Breast epithelium (tissue), 3 donors: ENCODE measurements around the gene DENND2C.
A peak's percentile ranks its signal among the peaks of the same experiment; 100 is the strongest.

Source experiments
- CTCF ChIP-seq, 3 donors: fragments of 450-650 bp; IDR thresholded peaks; one replicate each; pipeline ENCODE4 v1.5.1; 2016 to 2017; ENCODE audit warnings: antibody characterized with exemption in 3 of 3, mild to moderate bottlenecking in 3 of 3, moderate library complexity in 3 of 3
- POLR2A ChIP-seq: fragments of 450-650 bp; IDR thresholded peaks from one replicate; pipeline ENCODE4 v1.6.1; 2016; ENCODE audit warnings: antibody characterized with exemption, mild to moderate bottlenecking, moderate library complexity
- POLR2AphosphoS5 ChIP-seq, 3 donors: sonication (generic); formaldehyde crosslinking; IDR thresholded peaks; one replicate each; pipeline ENCODE4 v1.6.1; 2017; ENCODE audit warnings: antibody characterized with exemption in 3 of 3

DNA sequence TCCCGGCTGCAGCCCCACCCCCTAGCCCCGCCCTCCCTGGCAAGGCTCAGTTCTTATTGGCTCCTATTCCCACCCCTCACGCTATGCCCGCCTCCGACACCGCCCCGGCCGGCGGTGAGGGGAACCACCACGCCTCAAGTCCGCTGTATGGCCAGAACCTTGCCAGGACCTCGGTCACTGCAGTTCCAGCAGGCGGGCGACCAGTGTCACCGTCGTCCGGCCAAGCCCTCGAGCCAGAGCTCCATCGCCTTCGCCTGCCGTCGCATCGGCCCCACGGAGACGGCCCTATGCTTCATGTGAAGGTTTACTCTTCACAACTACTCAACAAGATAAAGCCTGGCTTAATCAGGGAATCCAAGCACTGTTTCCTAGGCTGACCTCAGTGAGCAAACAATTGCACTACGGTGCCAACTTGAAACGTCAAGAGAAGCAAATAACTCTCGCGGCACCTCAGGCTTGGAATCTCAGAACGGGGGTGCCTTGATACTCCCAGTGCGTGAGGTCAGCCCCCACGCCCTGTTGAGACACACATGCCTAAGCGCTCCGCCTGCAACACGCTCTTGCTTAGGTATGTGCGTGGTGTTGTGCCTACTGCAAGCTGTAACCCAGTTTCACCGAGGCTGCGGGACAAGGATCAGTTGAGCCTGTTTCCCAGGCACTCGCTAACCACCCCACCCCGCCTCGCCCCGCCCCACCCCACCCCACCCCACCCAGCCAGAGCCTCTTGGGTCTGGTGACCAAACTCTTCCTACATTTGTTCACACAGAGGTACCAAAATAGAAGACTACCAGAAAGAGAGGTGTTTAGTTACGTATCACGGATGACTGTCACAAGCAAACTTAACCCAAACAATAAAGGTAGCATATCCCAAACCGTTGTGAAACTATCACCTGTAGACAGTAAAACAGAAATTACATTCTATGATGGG, 498 bp upstream of the DENND2C start:
- TF ChIP-seq CTCF (IDR thresholded peaks at IDR 0.05): peak in 1 of 3 donors; percentile 26
- TF ChIP-seq POLR2AphosphoS5 (IDR thresholded peaks at IDR 0.05): peak; percentile 13 to 60 (median 43)
- no peak for TF ChIP-seq POLR2A
